GM19099 (cell line): ENCODE data around the gene PHLDA3.

Experiments
- POLR2A ChIP-seq: IDR thresholded peaks from 3 replicates; pipeline ENCODE4 v1.6.1; 2011; ENCODE audit warnings: low read depth; ENCODE audit not compliant: insufficient read length; ENCODE audit errors: extremely low read depth

Gene PHLDA3

GRCh38 chr1:201434266-201434665 lies 34.7 kb downstream of the PHLDA3 start:
- TF ChIP-seq POLR2A, result no peak

- no peak for TF ChIP-seq POLR2A
Observed at GRCh38 chr1:201433609-201434008, 35.4 kb downstream of the PHLDA3 start.

GRCh38 chr1:201430776-201431175 lies 38.2 kb downstream of the PHLDA3 start:
- no peak for TF ChIP-seq POLR2A

- TF ChIP-seq POLR2A, result no peak
Observed at GRCh38 chr1:201429736-201430501, 39.1 kb downstream of the PHLDA3 start.

GRCh38 chr1:201427963-201428362 lies 41.0 kb downstream of the PHLDA3 start:
- no peak for TF ChIP-seq POLR2A

GRCh38 chr1:201426479-201427310 lies 42.3 kb downstream of the PHLDA3 start:
- no peak for TF ChIP-seq POLR2A

GRCh38 chr1:201424146-201424545 lies 44.8 kb downstream of the PHLDA3 start:
- TF ChIP-seq POLR2A, result no peak

- no peak for TF ChIP-seq POLR2A
Observed at GRCh38 chr1:201423655-201424054, 45.3 kb downstream of the PHLDA3 start.

GRCh38 chr1:201422436-201423030 lies 46.5 kb downstream of the PHLDA3 start:
- no peak for TF ChIP-seq POLR2A

- no peak for TF ChIP-seq POLR2A
Observed at GRCh38 chr1:201422026-201422425, 47.0 kb downstream of the PHLDA3 start.

- TF ChIP-seq POLR2A, result no peak
Observed at GRCh38 chr1:201421041-201421440, 47.9 kb downstream of the PHLDA3 start.

- TF ChIP-seq POLR2A, result no peak
Observed at GRCh38 chr1:201420608-201421002, 48.4 kb downstream of the PHLDA3 start.

- no peak for TF ChIP-seq POLR2A
Observed at GRCh38 chr1:201419746-201420607, 49.0 kb downstream of the PHLDA3 start.

- no peak for TF ChIP-seq POLR2A
Observed at GRCh38 chr1:201419256-201419655, 49.7 kb downstream of the PHLDA3 start.

- TF ChIP-seq POLR2A, result no peak
Observed at GRCh38 chr1:201418461-201418860, 50.5 kb downstream of the PHLDA3 start.
